Measurements from ENCODE around the gene PPP1R12A. TPM values are rescaled to one million over a fixed set of nuclear protein-coding genes. Genes with fewer than 3 reads are reported as not detected.

PPP1R12A gene
- total RNA-seq, 1 donor from 2014 or later = 56.9 TPM

GRCh38 chr12:79835377-79835843 lies 99.5 kb downstream of the PPP1R12A start:
- Histone ChIP-seq H3K4me3 (ENCODE audit: low read depth, low read length) (no peak overlapping the region), H3K36me3 (ENCODE audit: control insufficient read depth, insufficient read depth, low read length) (peaks cover 1% of the 10 kb centered on the region), H3K27me3 (ENCODE audit: control insufficient read depth, insufficient read depth, low read length) (no peaks in the 10 kb centered on the region)
- TF ChIP-seq, protein P1, sequence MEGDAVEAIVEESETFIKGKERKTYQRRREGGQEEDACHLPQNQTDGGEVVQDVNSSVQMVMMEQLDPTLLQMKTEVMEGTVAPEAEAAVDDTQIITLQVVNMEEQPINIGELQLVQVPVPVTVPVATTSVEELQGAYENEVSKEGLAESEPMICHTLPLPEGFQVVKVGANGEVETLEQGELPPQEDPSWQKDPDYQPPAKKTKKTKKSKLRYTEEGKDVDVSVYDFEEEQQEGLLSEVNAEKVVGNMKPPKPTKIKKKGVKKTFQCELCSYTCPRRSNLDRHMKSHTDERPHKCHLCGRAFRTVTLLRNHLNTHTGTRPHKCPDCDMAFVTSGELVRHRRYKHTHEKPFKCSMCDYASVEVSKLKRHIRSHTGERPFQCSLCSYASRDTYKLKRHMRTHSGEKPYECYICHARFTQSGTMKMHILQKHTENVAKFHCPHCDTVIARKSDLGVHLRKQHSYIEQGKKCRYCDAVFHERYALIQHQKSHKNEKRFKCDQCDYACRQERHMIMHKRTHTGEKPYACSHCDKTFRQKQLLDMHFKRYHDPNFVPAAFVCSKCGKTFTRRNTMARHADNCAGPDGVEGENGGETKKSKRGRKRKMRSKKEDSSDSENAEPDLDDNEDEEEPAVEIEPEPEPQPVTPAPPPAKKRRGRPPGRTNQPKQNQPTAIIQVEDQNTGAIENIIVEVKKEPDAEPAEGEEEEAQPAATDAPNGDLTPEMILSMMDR (IDR thresholded peaks at IDR 0.05; ENCODE audit: insufficient read depth, low read length, severe bottlenecking) = no peak
- DNase-seq (ENCODE audit: low read depth) = no peak
- FAIRE-seq = no peak

GRCh38 chr12:79834712-79835376 lies 100.1 kb downstream of the PPP1R12A start:
- TF ChIP-seq, protein P1 (IDR thresholded peaks at IDR 0.05; ENCODE audit: insufficient read depth, low read length, severe bottlenecking) = no peak
- FAIRE-seq = no peak
- H3K36me3 ChIP-seq (ENCODE audit: control insufficient read depth, insufficient read depth, low read length) = peaks cover 1% of the 10 kb centered on the region

DNA sequence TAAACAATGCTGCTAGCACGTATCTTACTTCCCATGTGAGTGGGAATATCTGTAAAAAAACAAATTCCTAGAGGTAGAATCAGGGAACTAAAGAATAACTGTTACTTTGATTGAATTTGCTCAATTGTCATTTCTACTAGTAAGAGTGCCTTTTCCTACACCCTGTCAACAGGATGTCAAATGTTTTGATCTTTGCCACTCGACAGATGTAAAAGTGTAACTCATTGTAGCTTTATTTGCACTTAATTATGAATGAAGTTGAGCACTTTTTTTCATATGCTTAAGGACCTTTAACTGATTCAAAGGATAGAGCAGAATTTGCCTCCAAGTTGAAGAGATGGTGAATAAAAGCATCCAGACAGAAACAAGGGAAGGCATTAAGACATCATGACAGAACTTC lies 104.5 kb downstream of the PPP1R12A start:
- no peaks in the 10 kb centered on the region for H3K27me3 ChIP-seq (ENCODE audit: control insufficient read depth, insufficient read depth, low read length)
- DNase-seq (ENCODE audit: low read depth) = no peak
- FAIRE-seq = no peak
- TF ChIP-seq, protein P1 (IDR thresholded peaks at IDR 0.05; ENCODE audit: insufficient read depth, low read length, severe bottlenecking) = no peak
- no peak overlapping the region for H3K4me3 ChIP-seq (ENCODE audit: low read depth, low read length)
- peaks cover 1% of the 10 kb centered on the region for H3K36me3 ChIP-seq (ENCODE audit: control insufficient read depth, insufficient read depth, low read length)

More at GRCh38 chr12:79834712-79835376, 100.1 kb downstream of the PPP1R12A start:
- H3K4me3 ChIP-seq (ENCODE audit: low read depth, low read length) = no peak overlapping the region
- DNase-seq (ENCODE audit: low read depth) = no peak
- H3K27me3 ChIP-seq (ENCODE audit: control insufficient read depth, insufficient read depth, low read length) = no peaks in the 10 kb centered on the region

- Histone ChIP-seq H3K27me3 (ENCODE audit: control insufficient read depth, insufficient read depth, low read length) (no peaks in the 10 kb centered on the region), H3K4me3 (ENCODE audit: low read depth, low read length) (no peak overlapping the region), H3K36me3 (ENCODE audit: control insufficient read depth, insufficient read depth, low read length) (no peaks in the 10 kb centered on the region)
- TF ChIP-seq, protein P1 (IDR thresholded peaks at IDR 0.05; ENCODE audit: insufficient read depth, low read length, severe bottlenecking) = no peak
- DNase-seq (ENCODE audit: low read depth) = no peak
- FAIRE-seq = no peak
Measured at GRCh38 chr12:79828924-79829323, 106.0 kb downstream of the PPP1R12A start.

- no peak overlapping the region for H3K4me3 ChIP-seq (ENCODE audit: low read depth, low read length)
- no peak for DNase-seq (ENCODE audit: low read depth)
- FAIRE-seq = no peak
- TF ChIP-seq, protein P1 (IDR thresholded peaks at IDR 0.05; ENCODE audit: insufficient read depth, low read length, severe bottlenecking) = no peak
- no peaks in the 10 kb centered on the region for H3K27me3 ChIP-seq (ENCODE audit: control insufficient read depth, insufficient read depth, low read length)
- no peaks in the 10 kb centered on the region for H3K36me3 ChIP-seq (ENCODE audit: control insufficient read depth, insufficient read depth, low read length)
Measured at GRCh38 chr12:79827484-79827883, 107.4 kb downstream of the PPP1R12A start.

All from bronchial epithelial cell (primary cell).